Measurements from ENCODE around the gene ATG16L1.

The ATG16L1 gene

DNA sequence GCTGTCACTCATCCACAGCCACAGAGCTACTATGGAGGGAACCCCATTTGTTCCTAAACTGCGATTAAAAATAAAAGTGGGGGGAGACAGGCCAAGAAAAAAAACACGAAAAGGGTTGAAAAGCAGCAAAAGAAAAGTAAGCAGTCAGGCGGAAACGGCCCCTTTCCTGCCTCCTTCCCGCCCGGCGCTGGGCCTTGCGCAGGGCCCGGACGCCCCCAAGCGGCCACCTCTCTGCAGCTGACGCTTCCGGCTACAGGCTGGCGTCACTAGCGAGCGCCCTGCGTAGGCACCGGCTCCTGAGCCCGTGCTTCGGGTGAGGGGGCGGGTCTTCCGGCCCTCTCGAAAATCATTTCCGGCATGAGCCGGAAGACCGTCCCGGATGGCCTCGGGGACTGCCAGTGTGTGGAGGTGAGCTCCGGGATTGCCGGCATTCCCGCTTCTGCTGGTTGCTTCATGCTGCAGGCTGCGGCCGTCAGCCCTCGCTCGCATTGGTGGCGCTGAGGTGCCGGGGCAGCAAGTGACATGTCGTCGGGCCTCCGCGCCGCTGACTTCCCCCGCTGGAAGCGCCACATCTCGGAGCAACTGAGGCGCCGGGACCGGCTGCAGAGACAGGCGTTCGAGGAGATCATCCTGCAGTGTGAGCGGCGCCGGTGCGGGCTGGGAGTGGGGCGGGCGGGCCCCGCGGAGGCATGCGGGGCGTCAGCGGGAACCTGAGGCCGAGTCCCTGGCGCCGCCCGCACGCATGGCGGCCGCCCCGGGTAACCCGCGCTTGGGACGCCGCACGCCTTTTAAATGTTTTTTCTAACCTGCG lies at the start of gene ATG16L1:
TSS of gene ATG16L1 (plus strand) at position 368 of the 811 bp plus-strand sequence. CDS start at position 523, 155 bp downstream.
- H3K4me3 ChIP-seq (ENCODE audit: control insufficient read depth, low read depth, low read length), result peak within 1 kb of the TSS; percentile 93
- TF ChIP-seq, protein P1, sequence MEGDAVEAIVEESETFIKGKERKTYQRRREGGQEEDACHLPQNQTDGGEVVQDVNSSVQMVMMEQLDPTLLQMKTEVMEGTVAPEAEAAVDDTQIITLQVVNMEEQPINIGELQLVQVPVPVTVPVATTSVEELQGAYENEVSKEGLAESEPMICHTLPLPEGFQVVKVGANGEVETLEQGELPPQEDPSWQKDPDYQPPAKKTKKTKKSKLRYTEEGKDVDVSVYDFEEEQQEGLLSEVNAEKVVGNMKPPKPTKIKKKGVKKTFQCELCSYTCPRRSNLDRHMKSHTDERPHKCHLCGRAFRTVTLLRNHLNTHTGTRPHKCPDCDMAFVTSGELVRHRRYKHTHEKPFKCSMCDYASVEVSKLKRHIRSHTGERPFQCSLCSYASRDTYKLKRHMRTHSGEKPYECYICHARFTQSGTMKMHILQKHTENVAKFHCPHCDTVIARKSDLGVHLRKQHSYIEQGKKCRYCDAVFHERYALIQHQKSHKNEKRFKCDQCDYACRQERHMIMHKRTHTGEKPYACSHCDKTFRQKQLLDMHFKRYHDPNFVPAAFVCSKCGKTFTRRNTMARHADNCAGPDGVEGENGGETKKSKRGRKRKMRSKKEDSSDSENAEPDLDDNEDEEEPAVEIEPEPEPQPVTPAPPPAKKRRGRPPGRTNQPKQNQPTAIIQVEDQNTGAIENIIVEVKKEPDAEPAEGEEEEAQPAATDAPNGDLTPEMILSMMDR (conservative IDR thresholded peaks at IDR 0.05; ENCODE audit: control insufficient read depth, insufficient read depth, low read depth, low read length), result peak; percentile 77
- peak; percentile 92 for DNase-seq (ENCODE audit: low read depth)

DNA sequence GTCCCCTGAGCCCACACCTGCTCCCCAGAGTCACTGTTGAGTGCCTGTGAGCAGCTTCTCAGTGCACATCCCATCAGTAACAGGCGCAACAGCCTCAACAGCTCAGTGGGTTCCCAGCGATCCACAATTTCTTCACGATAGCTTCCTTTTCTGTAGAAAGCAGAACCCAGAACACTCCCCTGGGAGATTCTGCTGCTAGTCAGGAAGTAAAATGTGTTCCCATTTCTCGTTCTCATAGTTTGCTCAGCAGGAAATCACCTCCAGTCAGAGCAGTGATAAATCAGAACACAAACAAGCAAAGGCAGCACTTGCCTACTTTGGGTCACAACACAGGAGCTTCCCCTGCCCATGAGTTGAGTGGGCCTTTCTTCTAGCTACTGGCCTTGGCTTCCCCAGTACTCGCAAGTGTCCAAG lies 48.9 kb upstream of the ATG16L1 start:
- TF ChIP-seq, protein P1 (conservative IDR thresholded peaks at IDR 0.05; ENCODE audit: control insufficient read depth, insufficient read depth, low read depth, low read length), result no peak
- DNase-seq (ENCODE audit: low read depth), result no peak

DNA sequence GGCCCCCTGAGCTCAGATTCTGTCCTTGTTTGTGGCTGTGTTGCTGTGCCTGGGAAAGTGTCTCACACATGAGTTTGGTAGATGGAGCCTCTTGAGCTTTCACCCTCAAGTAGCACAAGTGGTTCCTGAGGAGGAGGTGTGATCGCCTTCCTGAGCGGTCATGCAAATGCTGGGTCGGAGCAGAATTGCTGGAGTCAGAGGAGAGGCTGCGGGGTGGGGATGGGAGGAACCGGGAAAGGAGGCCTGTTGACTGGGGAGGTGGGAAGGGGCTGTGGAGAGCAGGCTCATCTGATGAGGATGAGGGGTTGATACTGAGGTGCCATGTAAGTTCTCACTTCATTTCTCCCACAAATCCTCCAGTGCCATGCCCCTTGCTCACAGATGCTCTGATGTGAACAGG lies 48.4 kb upstream of the ATG16L1 start:
- H3K4me3 ChIP-seq (ENCODE audit: control insufficient read depth, low read depth, low read length), result no peak overlapping the region
- no peak for DNase-seq (ENCODE audit: low read depth)
- TF ChIP-seq, protein P1 (conservative IDR thresholded peaks at IDR 0.05; ENCODE audit: control insufficient read depth, insufficient read depth, low read depth, low read length), result no peak

More for the DNA sequence above, 48.9 kb upstream of the ATG16L1 start:
- H3K4me3 ChIP-seq (ENCODE audit: control insufficient read depth, low read depth, low read length), result no peak overlapping the region

DNA sequence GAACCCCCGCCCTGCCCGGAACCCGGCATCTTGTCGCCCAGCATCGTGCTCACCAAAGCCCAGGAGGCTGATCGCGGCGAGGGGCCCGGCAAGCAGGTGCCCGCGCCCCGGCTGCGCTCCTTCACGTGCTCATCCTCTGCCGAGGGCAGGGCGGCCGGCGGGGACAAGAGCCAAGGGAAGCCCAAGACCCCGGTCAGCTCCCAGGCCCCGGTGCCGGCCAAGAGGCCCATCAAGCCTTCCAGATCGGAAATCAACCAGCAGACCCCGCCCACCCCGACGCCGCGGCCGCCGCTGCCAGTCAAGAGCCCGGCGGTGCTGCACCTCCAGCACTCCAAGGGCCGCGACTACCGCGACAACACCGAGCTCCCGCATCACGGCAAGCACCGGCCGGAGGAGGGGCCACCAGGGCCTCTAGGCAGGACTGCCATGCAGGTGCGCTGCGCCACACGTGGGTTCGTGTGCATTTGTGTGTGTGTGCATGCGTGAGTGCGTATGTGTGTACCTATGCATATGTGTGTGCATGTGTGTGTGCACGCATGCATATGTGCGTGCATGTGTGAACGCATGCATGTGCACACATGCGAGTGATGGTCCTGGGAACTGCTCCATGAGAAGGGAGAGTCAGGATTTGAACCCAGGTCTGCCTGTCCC lies 47.1 kb upstream of the ATG16L1 start:
- no peak for DNase-seq (ENCODE audit: low read depth)
- no peak overlapping the region for H3K4me3 ChIP-seq (ENCODE audit: control insufficient read depth, low read depth, low read length)
- TF ChIP-seq, protein P1 (conservative IDR thresholded peaks at IDR 0.05; ENCODE audit: control insufficient read depth, insufficient read depth, low read depth, low read length), result no peak

DNA sequence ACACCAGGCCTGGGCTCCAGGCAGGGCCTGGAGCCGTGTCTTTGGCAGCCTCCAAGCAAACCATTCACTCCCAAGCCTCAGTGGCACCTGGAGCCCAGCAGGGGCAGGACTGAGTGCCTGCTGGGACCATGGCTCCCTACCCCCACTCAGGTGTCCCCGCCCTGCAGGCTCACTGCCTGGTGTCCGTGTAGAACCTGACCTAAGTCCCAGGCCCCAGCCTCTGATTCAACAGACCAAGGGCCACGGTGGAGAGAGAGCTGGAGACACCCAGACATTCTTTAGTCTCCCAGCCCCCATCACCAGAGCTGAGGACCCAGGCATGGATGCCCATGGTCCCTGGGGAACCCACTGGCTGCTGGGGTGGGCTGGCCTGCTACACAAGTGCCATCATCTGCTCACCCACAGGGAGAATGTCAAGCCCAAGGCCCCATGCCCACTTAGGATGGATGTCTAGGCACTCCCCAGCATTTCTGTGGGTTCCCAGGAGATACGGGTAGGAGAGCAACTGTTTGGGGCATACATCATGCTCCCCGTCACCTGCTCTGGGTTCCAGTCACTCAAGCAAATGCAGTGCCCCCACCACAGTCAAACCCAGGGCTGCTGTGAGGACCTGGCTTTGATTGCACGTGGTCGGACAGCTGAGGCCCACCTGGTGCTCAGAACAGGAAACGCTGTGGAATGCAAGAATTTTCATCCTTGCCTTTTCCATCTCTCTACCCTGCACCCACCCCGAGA lies 42.9 kb upstream of the ATG16L1 start:
- H3K4me3 ChIP-seq (ENCODE audit: control insufficient read depth, low read depth, low read length), result no peak overlapping the region
- DNase-seq (ENCODE audit: low read depth), result no peak
- TF ChIP-seq, protein P1 (conservative IDR thresholded peaks at IDR 0.05; ENCODE audit: control insufficient read depth, insufficient read depth, low read depth, low read length), result no peak

DNA sequence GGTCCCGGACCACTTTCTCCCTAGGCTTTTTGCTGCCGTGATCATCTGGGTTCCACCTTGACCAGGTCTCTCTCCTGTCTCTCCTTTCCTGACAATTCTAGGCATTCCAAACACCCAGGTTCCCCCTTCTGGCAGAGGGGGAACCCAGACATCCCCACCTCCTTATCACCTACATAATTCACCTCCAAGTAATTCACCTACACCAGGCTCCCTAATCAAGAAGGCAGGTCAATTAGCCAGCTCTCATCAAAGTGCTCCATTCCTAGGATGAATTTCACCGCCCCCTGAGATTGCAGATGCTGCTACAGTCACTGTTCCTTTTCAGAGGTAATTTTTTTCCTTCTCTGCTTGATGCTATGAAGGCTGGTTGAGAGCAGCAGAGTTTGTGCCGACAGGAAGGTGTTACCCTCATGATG lies 42.3 kb upstream of the ATG16L1 start:
- TF ChIP-seq, protein P1 (conservative IDR thresholded peaks at IDR 0.05; ENCODE audit: control insufficient read depth, insufficient read depth, low read depth, low read length), result no peak
- no peak overlapping the region for H3K4me3 ChIP-seq (ENCODE audit: control insufficient read depth, low read depth, low read length)
- no peak for DNase-seq (ENCODE audit: low read depth)
